Gastroesophageal sphincter (tissue), 4 donors: ENCODE data around the gene TRABD. TPM values are rescaled to one million over a fixed set of nuclear protein-coding genes. Genes with fewer than 3 reads are reported as not detected.

Experiments
- ATAC-seq: fragments of 150-250 bp; one replicate; pipeline ENCODE4 v1.9.1; 2016; ENCODE audit warnings: mild to moderate bottlenecking, moderate library complexity
- H3K27ac ChIP-seq, 4 donors: fragments of 200-600 bp; sonication (generic) in 3 of 4; 1 replicate in 3 of 4; 2 replicates in 1 of 4; pipeline ENCODE4 v1.5.1; 2016 to 2019
- H3K27me3 ChIP-seq: fragments of 200-600 bp; sonication (generic); one replicate; pipeline ENCODE4 v1.5.1; 2019
- H3K36me3 ChIP-seq, 2 donors: fragments of 200-600 bp; sonication (generic); one replicate each; pipeline ENCODE4 v1.5.1; 2019; ENCODE audit warnings: control low read depth in 1 of 2
- H3K4me1 ChIP-seq, 3 donors: fragments of 200-600 bp; sonication (generic); 1 replicate in 2 of 3; 2 replicates in 1 of 3; pipeline ENCODE4 v1.5.1; 2016 to 2019; ENCODE audit warnings: control low read depth in 2 of 3
- H3K4me3 ChIP-seq, 2 donors: fragments of 200-600 bp; sonication (generic); one replicate each; pipeline ENCODE4 v1.5.1; 2019; ENCODE audit warnings: mild to moderate bottlenecking in 1 of 2, moderate library complexity in 1 of 2
- H3K9me3 ChIP-seq, 3 donors: fragments of 200-600 bp; sonication (generic); one replicate each; pipeline ENCODE4 v1.5.1; 2017 to 2019; ENCODE audit warnings: control low read depth in 2 of 3
- CTCF ChIP-seq, 4 experiments: fragments of 200-600 bp in 2 of 4; fragments of 450-650 bp in 2 of 4; sonication (generic) in 1 of 4; IDR thresholded peaks; one replicate each; pipeline ENCODE4 v1.5.1; 2017 to 2019; ENCODE audit warnings: antibody characterized with exemption in 4 of 4, mild to moderate bottlenecking in 2 of 4, moderate library complexity in 2 of 4
- EP300 ChIP-seq: sonication (generic); formaldehyde crosslinking; IDR thresholded peaks from one replicate; pipeline ENCODE4 v1.6.1; 2017; ENCODE audit warnings: antibody characterized with exemption, mild to moderate bottlenecking
- POLR2A ChIP-seq, 2 donors: fragments of 450-650 bp; IDR thresholded peaks; one replicate each; pipeline ENCODE4 v1.6.1; 2017; ENCODE audit warnings: antibody characterized with exemption in 2 of 2, mild to moderate bottlenecking in 2 of 2, moderate library complexity in 1 of 2
- POLR2AphosphoS5 ChIP-seq: sonication (generic); formaldehyde crosslinking; IDR thresholded peaks from one replicate; pipeline ENCODE4 v1.6.1; 2017; ENCODE audit warnings: antibody characterized with exemption
- WGBS, 2 donors: methylation state at CpG; one replicate each; pipeline ENCODE4 v1.1.5; 2018; ENCODE audit warnings: low coverage in 1 of 2; 5-methylcytosine and 5-hydroxymethylcytosine counted together
- total RNA-seq, 4 donors: library from RNA; depleted of rRNA; stranded (reverse); fragments of >200 nt; gene quantifications; one replicate each; pipeline ENCODE4 v1.1.0, GENCODE V29; 2016

TRABD gene
- total RNA-seq, 4 donors from 2014 or later, result 15.7 to 22.0 (median 19.0) TPM

- TF ChIP-seq EP300 (no peak), POLR2A (IDR thresholded peaks at IDR 0.05) (no peak), CTCF (IDR thresholded peaks at IDR 0.05) (no peak), POLR2AphosphoS5 (no peak)
- no peak overlapping the region for H3K27ac ChIP-seq
- H3K4me1 ChIP-seq, result no peaks in the 10 kb centered on the region
- 94 to 95% methylated on average over 13 to 40 of the region's 76 CpGs for WGBS, 2 donors
- H3K9me3 ChIP-seq, result no peaks in the 10 kb centered on the region
- H3K36me3 ChIP-seq, result no peaks in the 10 kb centered on the region
- H3K27me3 ChIP-seq, result peaks cover 90% of the 10 kb centered on the region
- ATAC-seq, result no peak
- H3K4me3 ChIP-seq, result no peak overlapping the region
Measured at GRCh38 chr22:50176850-50177536, 8.7 kb upstream of the TRABD start.

GRCh38 chr22:50177537-50178470 lies 7.9 kb upstream of the TRABD start:
- Histone ChIP-seq H3K9me3 (no peaks in the 10 kb centered on the region), H3K27me3 (peaks cover 83% of the 10 kb centered on the region), H3K27ac (no peak overlapping the region), H3K4me1 (no peaks in the 10 kb centered on the region), H3K4me3 (no peak overlapping the region), H3K36me3 (no peaks in the 10 kb centered on the region)
- TF ChIP-seq CTCF (IDR thresholded peaks at IDR 0.05) (no peak), POLR2A (IDR thresholded peaks at IDR 0.05) (no peak), POLR2AphosphoS5 (no peak), EP300 (no peak)
- WGBS, 2 donors, result 82 to 100% methylated on average over 1 to 19 of the region's 98 CpGs
- ATAC-seq, result no peak

GRCh38 chr22:50178471-50178864 lies 7.2 kb upstream of the TRABD start:
- Histone ChIP-seq H3K4me3 (no peak overlapping the region), H3K9me3 (no peaks in the 10 kb centered on the region), H3K36me3 (no peaks in the 10 kb centered on the region), H3K27me3 (peaks cover 77% of the 10 kb centered on the region), H3K4me1 (peaks cover 0 to under 1% (median 0%) of the 10 kb centered on the region in 3 donors), H3K27ac (no peak overlapping the region)
- ATAC-seq, result no peak
- no CpG with 5 or more reads among the region's 22 CpGs for WGBS, 2 donors
- no peak for TF ChIP-seq POLR2A (IDR thresholded peaks at IDR 0.05)
- TF ChIP-seq EP300, result no peak
- no peak for TF ChIP-seq CTCF (IDR thresholded peaks at IDR 0.05)
- no peak for TF ChIP-seq POLR2AphosphoS5

- Histone ChIP-seq H3K27me3 (peaks cover 70% of the 10 kb centered on the region), H3K36me3 (no peaks in the 10 kb centered on the region), H3K9me3 (no peaks in the 10 kb centered on the region), H3K4me3 (no peak overlapping the region), H3K27ac (no peak overlapping the region), H3K4me1 (peaks cover 0 to 7% (median 2%) of the 10 kb centered on the region in 3 donors)
- TF ChIP-seq POLR2AphosphoS5 (no peak), CTCF (IDR thresholded peaks at IDR 0.05) (no peak), POLR2A (IDR thresholded peaks at IDR 0.05) (no peak), EP300 (no peak)
- 60 to 96% methylated on average over 2 to 5 of the region's 64 CpGs for WGBS, 2 donors
- ATAC-seq, result no peak
Measured at GRCh38 chr22:50178871-50179869, 6.5 kb upstream of the TRABD start.
